WTC11 (cell line): ENCODE data around the gene DHX38. TPM values are rescaled to one million over a fixed set of nuclear protein-coding genes. Genes with fewer than 3 reads are reported as not detected.
A peak's percentile ranks its signal among the peaks of the same experiment; 100 is the strongest.

Source experiments
- ATAC-seq: fragments of 200-7000 bp; cut with Tn5 transposase; 2 replicates; pipeline ENCODE4 v1.10.0; 2021; ENCODE audit warnings: mild to moderate bottlenecking, moderate library complexity
- CTCF ChIA-PET: fragments of 300-600 bp; sonication (Branson Sonifier 250); formaldehyde crosslinking; loops from one replicate; lab custom pipeline; 2021; ENCODE audit warnings: antibody characterized with exemption; lab: Charles Lee
- POLR2A ChIA-PET: fragments of 350-600 bp; sonication (Branson Sonifier 250); formaldehyde crosslinking; loops from one replicate; lab custom pipeline; 2021; ENCODE audit warnings: antibody characterized with exemption; lab: Charles Lee
- DNase-seq: peaks from one replicate; pipeline ENCODE4 v3.0.0; 2021; ENCODE audit warnings: low spot score
- H3K27ac Mint-ChIP-seq: 2 replicates; pipeline ENCODE4 v1.8.0; 2021; ENCODE audit warnings: mixed read lengths
- H3K27me3 Mint-ChIP-seq: 2 replicates; pipeline ENCODE4 v1.8.0; 2021; ENCODE audit warnings: low read depth, mild to moderate bottlenecking, moderate library complexity, mixed read lengths
- H3K36me3 Mint-ChIP-seq: 2 replicates; pipeline ENCODE4 v1.8.0; 2021; ENCODE audit warnings: mixed read lengths
- H3K4me1 Mint-ChIP-seq: 2 replicates; pipeline ENCODE4 v1.8.0; 2022; ENCODE audit warnings: mixed read lengths
- H3K4me3 Mint-ChIP-seq: 2 replicates; pipeline ENCODE4 v1.8.0; 2021; ENCODE audit warnings: mild to moderate bottlenecking, moderate library complexity, mixed read lengths
- H3K9me3 Mint-ChIP-seq: 2 replicates; pipeline ENCODE4 v1.8.0; 2021; ENCODE audit warnings: mixed read lengths
- E2F4 ChIP-seq: sonication (generic); formaldehyde crosslinking; IDR thresholded peaks from 2 replicates; pipeline ENCODE4 v1.8.1; 2022; ENCODE audit warnings: low read depth, mild to moderate bottlenecking, moderate library complexity, missing genetic modification reagents, borderline replicate concordance
- GABPB1 ChIP-seq: sonication (generic); formaldehyde crosslinking; IDR thresholded peaks from 2 replicates; pipeline ENCODE4 v1.8.1; 2023; ENCODE audit warnings: mild to moderate bottlenecking, missing genetic modification reagents
- GTF2I ChIP-seq: fragments of 250-450 bp; sonication (Bioruptor Pico); conservative IDR thresholded peaks from 2 replicates; pipeline ENCODE4 v1.4.0; 2021; ENCODE audit warnings: mild to moderate bottlenecking
- IRF2 ChIP-seq: sonication (generic); formaldehyde crosslinking; IDR thresholded peaks from 2 replicates; pipeline ENCODE4 v1.8.0; 2022; ENCODE audit warnings: low read depth, missing genetic modification reagents, borderline replicate concordance
- JAZF1 ChIP-seq: fragments of 250-450 bp; sonication (Bioruptor Pico); IDR thresholded peaks from 2 replicates; pipeline ENCODE4 v1.9.0; 2021; ENCODE audit warnings: moderate library complexity, mild to moderate bottlenecking, inconsistent platforms
- MYBL2 ChIP-seq: sonication (generic); formaldehyde crosslinking; IDR thresholded peaks from 2 replicates; pipeline ENCODE4 v1.8.1; 2023; ENCODE audit warnings: mild to moderate bottlenecking, moderate library complexity, missing genetic modification reagents
- NFYB ChIP-seq: sonication (generic); formaldehyde crosslinking; conservative IDR thresholded peaks from 2 replicates; pipeline ENCODE4 v1.8.0; 2022; ENCODE audit warnings: low read depth, missing genetic modification reagents
- TEAD1 ChIP-seq: sonication (generic); formaldehyde crosslinking; IDR thresholded peaks from 2 replicates; pipeline ENCODE4 v1.8.0; 2022; ENCODE audit warnings: mild to moderate bottlenecking, missing genetic modification reagents
- TEAD4 ChIP-seq: sonication (generic); formaldehyde crosslinking; IDR thresholded peaks from 2 replicates; pipeline ENCODE4 v1.8.0; 2022; ENCODE audit warnings: mild to moderate bottlenecking, missing genetic modification reagents
- ZNF121 ChIP-seq: sonication (generic); formaldehyde crosslinking; IDR thresholded peaks from 2 replicates; pipeline ENCODE4 v1.8.0; 2023; ENCODE audit warnings: missing genetic modification reagents
- ZNF138 ChIP-seq: sonication (generic); formaldehyde crosslinking; conservative IDR thresholded peaks from 2 replicates; pipeline ENCODE4 v1.8.1; 2022; ENCODE audit warnings: mild to moderate bottlenecking, moderate library complexity, missing genetic modification reagents
- ZNF219 ChIP-seq: sonication (generic); formaldehyde crosslinking; IDR thresholded peaks from 2 replicates; pipeline ENCODE4 v1.8.0; 2023; ENCODE audit warnings: missing genetic modification reagents, mild to moderate bottlenecking, borderline replicate concordance
- ZNF532 ChIP-seq: fragments of 250-450 bp; sonication (Bioruptor Pico); IDR thresholded peaks from 2 replicates; pipeline ENCODE4 v1.9.0; 2021; ENCODE audit warnings: mild to moderate bottlenecking, borderline replicate concordance
- total RNA-seq: library from RNA; stranded (reverse); gene quantifications from 3 replicates; pipeline ENCODE4 v1.2.3, GENCODE V29; 2021
- TF ChIP-seq, protein P1 (sequence below): sonication (generic); formaldehyde crosslinking; IDR thresholded peaks from 2 replicates; pipeline ENCODE4 v1.8.1; 2023; ENCODE audit warnings: mild to moderate bottlenecking, missing genetic modification reagents, moderate library complexity
- TF ChIP-seq, protein P2 (sequence below): fragments of 250-450 bp; sonication (Bioruptor Pico); IDR thresholded peaks from 2 replicates; pipeline ENCODE4 v1.8.0; 2021; ENCODE audit warnings: mild to moderate bottlenecking
- TF ChIP-seq, protein P3 (sequence below): sonication (generic); formaldehyde crosslinking; IDR thresholded peaks from 2 replicates; pipeline ENCODE4 v1.8.0; 2022; ENCODE audit warnings: mild to moderate bottlenecking, missing genetic modification reagents
- TF ChIP-seq, protein P4 (sequence below): sonication (generic); formaldehyde crosslinking; IDR thresholded peaks from 2 replicates; pipeline ENCODE4 v1.8.1; 2023; ENCODE audit warnings: mild to moderate bottlenecking, moderate library complexity, missing genetic modification reagents
- TF ChIP-seq, protein P5 (sequence below): fragments of 250-450 bp; sonication (Bioruptor Pico); IDR thresholded peaks from 2 replicates; pipeline ENCODE4 v2.1.2; 2022; ENCODE audit warnings: mild to moderate bottlenecking, moderate library complexity

The DHX38 gene
- total RNA-seq, 1 experiment from 2014 or later: 91.7 TPM

DNA sequence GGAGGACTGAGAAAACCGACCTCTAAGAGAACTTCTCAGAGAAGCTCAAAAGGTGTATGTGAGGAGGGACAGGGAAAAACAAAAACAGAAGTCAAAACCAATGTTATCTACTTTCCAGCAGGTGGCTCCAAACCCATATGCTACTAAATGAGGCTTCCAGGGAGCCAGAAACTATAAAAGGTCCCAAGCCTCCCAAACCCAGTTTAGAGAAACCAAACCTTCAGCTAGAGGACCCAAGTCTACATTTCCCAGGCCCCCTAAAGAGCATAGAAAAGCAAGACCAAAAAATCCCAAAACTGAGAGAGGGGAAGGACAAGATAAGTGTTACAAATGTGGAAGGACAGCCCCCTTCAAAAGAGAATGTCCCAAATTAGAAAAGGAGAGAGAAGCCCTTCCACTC lies 26.9 kb upstream of the DHX38 start:
- ATAC-seq: peak; percentile 72
- CTCF ChIA-PET: interaction anchor here (0.7 to 1.6 kb wide), 13 partner anchors 9 to 105 kb away, joined by 3 to 16 read pairs (median 3); partner anchors contain the start of genes DHX38, HP and TXNL4B
- no peak overlapping the region for H3K27ac Mint-ChIP-seq

More for the DNA sequence above, 26.9 kb upstream of the DHX38 start:
- no peak for DNase-seq
- H3K9me3 Mint-ChIP-seq: no peaks in the 10 kb centered on the region
- H3K4me1 Mint-ChIP-seq: no peaks in the 10 kb centered on the region
- TF ChIP-seq NFYB (CRISPR knock-in tag): no peak
- no peak for TF ChIP-seq JAZF1 (CRISPR knock-in tag)
- TF ChIP-seq MYBL2 (CRISPR knock-in tag): no peak
- no peak for TF ChIP-seq GABPB1 (CRISPR knock-in tag)
- TF ChIP-seq, protein P1, sequence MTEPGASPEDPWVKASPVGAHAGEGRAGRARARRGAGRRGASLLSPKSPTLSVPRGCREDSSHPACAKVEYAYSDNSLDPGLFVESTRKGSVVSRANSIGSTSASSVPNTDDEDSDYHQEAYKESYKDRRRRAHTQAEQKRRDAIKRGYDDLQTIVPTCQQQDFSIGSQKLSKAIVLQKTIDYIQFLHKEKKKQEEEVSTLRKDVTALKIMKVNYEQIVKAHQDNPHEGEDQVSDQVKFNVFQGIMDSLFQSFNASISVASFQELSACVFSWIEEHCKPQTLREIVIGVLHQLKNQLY: no peak
- TF ChIP-seq ZNF121 (CRISPR knock-in tag): no peak
- TF ChIP-seq, protein P2, sequence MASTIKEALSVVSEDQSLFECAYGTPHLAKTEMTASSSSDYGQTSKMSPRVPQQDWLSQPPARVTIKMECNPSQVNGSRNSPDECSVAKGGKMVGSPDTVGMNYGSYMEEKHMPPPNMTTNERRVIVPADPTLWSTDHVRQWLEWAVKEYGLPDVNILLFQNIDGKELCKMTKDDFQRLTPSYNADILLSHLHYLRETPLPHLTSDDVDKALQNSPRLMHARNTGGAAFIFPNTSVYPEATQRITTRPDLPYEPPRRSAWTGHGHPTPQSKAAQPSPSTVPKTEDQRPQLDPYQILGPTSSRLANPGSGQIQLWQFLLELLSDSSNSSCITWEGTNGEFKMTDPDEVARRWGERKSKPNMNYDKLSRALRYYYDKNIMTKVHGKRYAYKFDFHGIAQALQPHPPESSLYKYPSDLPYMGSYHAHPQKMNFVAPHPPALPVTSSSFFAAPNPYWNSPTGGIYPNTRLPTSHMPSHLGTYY (CRISPR knock-in tag): no peak
- TF ChIP-seq, protein P3, sequence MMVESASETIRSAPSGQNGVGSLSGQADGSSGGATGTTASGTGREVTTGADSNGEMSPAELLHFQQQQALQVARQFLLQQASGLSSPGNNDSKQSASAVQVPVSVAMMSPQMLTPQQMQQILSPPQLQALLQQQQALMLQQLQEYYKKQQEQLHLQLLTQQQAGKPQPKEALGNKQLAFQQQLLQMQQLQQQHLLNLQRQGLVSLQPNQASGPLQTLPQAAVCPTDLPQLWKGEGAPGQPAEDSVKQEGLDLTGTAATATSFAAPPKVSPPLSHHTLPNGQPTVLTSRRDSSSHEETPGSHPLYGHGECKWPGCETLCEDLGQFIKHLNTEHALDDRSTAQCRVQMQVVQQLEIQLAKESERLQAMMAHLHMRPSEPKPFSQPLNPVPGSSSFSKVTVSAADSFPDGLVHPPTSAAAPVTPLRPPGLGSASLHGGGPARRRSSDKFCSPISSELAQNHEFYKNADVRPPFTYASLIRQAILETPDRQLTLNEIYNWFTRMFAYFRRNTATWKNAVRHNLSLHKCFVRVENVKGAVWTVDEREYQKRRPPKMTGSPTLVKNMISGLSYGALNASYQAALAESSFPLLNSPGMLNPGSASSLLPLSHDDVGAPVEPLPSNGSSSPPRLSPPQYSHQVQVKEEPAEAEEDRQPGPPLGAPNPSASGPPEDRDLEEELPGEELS (CRISPR knock-in tag): no peak
- TF ChIP-seq E2F4 (CRISPR knock-in tag): no peak
- TF ChIP-seq, protein P4, sequence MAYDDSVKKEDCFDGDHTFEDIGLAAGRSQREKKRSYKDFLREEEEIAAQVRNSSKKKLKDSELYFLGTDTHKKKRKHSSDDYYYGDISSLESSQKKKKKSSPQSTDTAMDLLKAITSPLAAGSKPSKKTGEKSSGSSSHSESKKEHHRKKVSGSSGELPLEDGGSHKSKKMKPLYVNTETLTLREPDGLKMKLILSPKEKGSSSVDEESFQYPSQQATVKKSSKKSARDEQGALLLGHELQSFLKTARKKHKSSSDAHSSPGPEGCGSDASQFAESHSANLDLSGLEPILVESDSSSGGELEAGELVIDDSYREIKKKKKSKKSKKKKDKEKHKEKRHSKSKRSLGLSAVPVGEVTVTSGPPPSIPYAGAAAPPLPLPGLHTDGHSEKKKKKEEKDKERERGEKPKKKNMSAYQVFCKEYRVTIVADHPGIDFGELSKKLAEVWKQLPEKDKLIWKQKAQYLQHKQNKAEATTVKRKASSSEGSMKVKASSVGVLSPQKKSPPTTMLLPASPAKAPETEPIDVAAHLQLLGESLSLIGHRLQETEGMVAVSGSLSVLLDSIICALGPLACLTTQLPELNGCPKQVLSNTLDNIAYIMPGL (CRISPR knock-in tag): no peak
- no peak for TF ChIP-seq ZNF138 (CRISPR knock-in tag)
- TF ChIP-seq TEAD4 (CRISPR knock-in tag): no peak
- no peak for TF ChIP-seq ZNF219
- TF ChIP-seq, protein P5, sequence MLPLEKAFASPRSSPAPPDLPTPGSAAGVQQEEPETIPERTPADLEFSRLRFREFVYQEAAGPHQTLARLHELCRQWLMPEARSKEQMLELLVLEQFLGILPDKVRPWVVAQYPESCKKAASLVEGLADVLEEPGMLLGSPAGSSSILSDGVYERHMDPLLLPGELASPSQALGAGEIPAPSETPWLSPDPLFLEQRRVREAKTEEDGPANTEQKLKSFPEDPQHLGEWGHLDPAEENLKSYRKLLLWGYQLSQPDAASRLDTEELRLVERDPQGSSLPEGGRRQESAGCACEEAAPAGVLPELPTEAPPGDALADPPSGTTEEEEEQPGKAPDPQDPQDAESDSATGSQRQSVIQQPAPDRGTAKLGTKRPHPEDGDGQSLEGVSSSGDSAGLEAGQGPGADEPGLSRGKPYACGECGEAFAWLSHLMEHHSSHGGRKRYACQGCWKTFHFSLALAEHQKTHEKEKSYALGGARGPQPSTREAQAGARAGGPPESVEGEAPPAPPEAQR (CRISPR knock-in tag): no peak
- no peak for TF ChIP-seq TEAD1
- no peak for TF ChIP-seq IRF2 (CRISPR knock-in tag)
- no peak for TF ChIP-seq GTF2I (CRISPR knock-in tag)
- no peak for TF ChIP-seq ZNF532 (CRISPR knock-in tag)
- peaks cover 3% of the 10 kb centered on the region; the same call in 1 of the 2 replicates for H3K27me3 Mint-ChIP-seq
- POLR2A ChIA-PET: interaction anchor here (1.4 kb wide), 1 partner anchor 27 kb away, joined by 6 read pairs; the partner anchor contains the start of genes DHX38 and TXNL4B
- no peaks in the 10 kb centered on the region for H3K36me3 Mint-ChIP-seq
- H3K4me3 Mint-ChIP-seq: no peak overlapping the region
